B cell (primary cell): ENCODE measurements around the gene KIRREL3. TPM values are rescaled to one million over a fixed set of nuclear protein-coding genes. Genes with fewer than 3 reads are reported as not detected.

Source experiments
- ATAC-seq: fragments of 200-7000 bp; cut with Tn5 transposase; one replicate; pipeline ENCODE4 v1.10.0; 2021; ENCODE audit warnings: low read depth, mild to moderate bottlenecking, moderate number of reproducible peaks, moderate library complexity
- CTCF ChIA-PET: fragments of 350-600 bp; sonication (Branson Sonifier 250); formaldehyde crosslinking; loops from one replicate; lab custom pipeline; 2021; ENCODE audit warnings: antibody characterized with exemption, inconsistent platforms; lab: Charles Lee
- POLR2A ChIA-PET: fragments of 350-600 bp; sonication (Branson Sonifier 250); formaldehyde crosslinking; loops from one replicate; lab custom pipeline; 2021; ENCODE audit warnings: antibody characterized with exemption; lab: Charles Lee
- DNase-seq: peaks from one replicate; pipeline ENCODE4 v3.0.0; 2013
- H2AFZ ChIP-seq: 2 replicates; pipeline ENCODE4 v1.6.1; 2012; ENCODE audit warnings: mild to moderate bottlenecking, low read depth, low read length; ENCODE audit not compliant: insufficient read depth, poor library complexity, severe bottlenecking
- H3K27ac ChIP-seq, 2 donors: 1 replicate in 1 of 2; 2 replicates in 1 of 2; pipeline ENCODE4 v1.5.1; 2012 to 2013; ENCODE audit warnings: low read length in 2 of 2, mild to moderate bottlenecking in 2 of 2, moderate library complexity in 1 of 2
- H3K27me3 ChIP-seq, 4 experiments: fragments of 200-600 bp in 1 of 4; sonication (generic) in 1 of 4; replicated peaks in 1 of 4; 1 replicate in 2 of 4; 2 replicates in 2 of 4; pipeline versions ENCODE4 v1.6.1 to v1.7.0; 2013 to 2016; ENCODE audit warnings: low read length in 3 of 4, mild to moderate bottlenecking in 2 of 4, mixed read lengths in 1 of 4, moderate library complexity in 1 of 4; ENCODE audit not compliant: insufficient read depth in 4 of 4, control insufficient read depth in 3 of 4; ENCODE audit errors: control extremely low read depth in 1 of 4
- H3K36me3 ChIP-seq, 2 experiments: replicated peaks in 1 of 2; 1 replicate in 1 of 2; 2 replicates in 1 of 2; pipeline versions ENCODE4 v1.6.1 to v1.7.1; 2013; ENCODE audit warnings: low read length in 1 of 2; ENCODE audit not compliant: insufficient read depth in 2 of 2, control insufficient read depth in 1 of 2; ENCODE audit errors: control extremely low read depth in 1 of 2, extremely low read depth in 1 of 2
- H3K4me1 ChIP-seq, 2 donors: fragments of 200-600 bp in 1 of 2; sonication (generic) in 1 of 2; 1 replicate in 1 of 2; 2 replicates in 1 of 2; pipeline versions ENCODE4 v1.5.1 to v1.6.1; 2013 to 2017; ENCODE audit warnings: low read length in 2 of 2; ENCODE audit not compliant: control insufficient read depth in 2 of 2, insufficient read depth in 2 of 2
- H3K4me2 ChIP-seq: replicated peaks from 2 replicates; pipeline ENCODE3; 2012; ENCODE audit warnings: mild to moderate bottlenecking, low read depth, low read length; ENCODE audit not compliant: poor library complexity, severe bottlenecking
- H3K4me3 ChIP-seq, 5 experiments: fragments of 200-600 bp in 1 of 5; sonication (generic) in 1 of 5; 1 replicate in 3 of 5; 2 replicates in 2 of 5; pipeline versions ENCODE4 v1.5.1 to v1.7.0; 2011 to 2016; ENCODE audit warnings: low read length in 4 of 5, mild to moderate bottlenecking in 4 of 5, low read depth in 2 of 5, control low read depth in 1 of 5, moderate library complexity in 1 of 5; ENCODE audit not compliant: insufficient read depth in 1 of 5; ENCODE audit errors: control extremely low read depth in 1 of 5, extremely low read depth in 1 of 5
- H3K79me2 ChIP-seq: fragments of 200-600 bp; sonication (generic); one replicate; pipeline ENCODE4 v1.6.0; 2016; ENCODE audit warnings: low read length; ENCODE audit not compliant: control insufficient read depth, insufficient read depth
- H3K9ac ChIP-seq: fragments of 200-600 bp; sonication (generic); 2 replicates; pipeline ENCODE4 v1.6.1; 2017; ENCODE audit warnings: mild to moderate bottlenecking, low read length, moderate library complexity
- H3K9me3 ChIP-seq, 3 donors: one replicate each; pipeline versions ENCODE4 v1.6.1 to v1.7.1; 2013; ENCODE audit warnings: low read length in 2 of 3; ENCODE audit not compliant: control insufficient read depth in 2 of 3, insufficient read depth in 1 of 3; ENCODE audit errors: control extremely low read depth in 1 of 3
- H4K20me1 ChIP-seq: 2 replicates; pipeline ENCODE4 v1.6.0; 2012; ENCODE audit warnings: mild to moderate bottlenecking, low read length; ENCODE audit not compliant: insufficient read depth, control insufficient read depth, poor library complexity, severe bottlenecking
- H3K27ac Mint-ChIP-seq: one replicate; pipeline ENCODE4 v1.8.0; 2021; ENCODE audit warnings: mixed read lengths
- H3K27me3 Mint-ChIP-seq: one replicate; pipeline ENCODE4 v1.8.0; 2021; ENCODE audit warnings: mixed read lengths
- H3K4me1 Mint-ChIP-seq: one replicate; pipeline ENCODE4 v1.8.0; 2021; ENCODE audit warnings: mixed read lengths
- H3K4me3 Mint-ChIP-seq: one replicate; pipeline ENCODE4 v1.8.0; 2021; ENCODE audit warnings: mixed read lengths
- H3K9me3 Mint-ChIP-seq: one replicate; pipeline ENCODE4 v1.8.0; 2022; ENCODE audit warnings: mixed read lengths; ENCODE audit not compliant: insufficient read depth
- EZH2 ChIP-seq: IDR thresholded peaks from 2 replicates; pipeline ENCODE4 v1.6.1; 2012; ENCODE audit warnings: borderline replicate concordance, low read depth, mild to moderate bottlenecking, moderate library complexity, low read length; ENCODE audit not compliant: insufficient read depth, poor library complexity, severe bottlenecking
- WGBS: methylation state at CpG from one replicate; pipeline ENCODE4 v1.1.5; 2013; ENCODE audit warnings: missing lambda C conversion rate; ENCODE audit not compliant: insufficient coverage; 5-methylcytosine and 5-hydroxymethylcytosine counted together
- intact Hi-C: fragments of 100-400 bp; cut with micrococcal nuclease; formaldehyde crosslinking; loops from one replicate; pipeline ENCODE4 v1.10.0; 2022
- polyA plus RNA-seq: library from polyadenylated mRNA; depleted of rRNA; stranded (reverse); fragments of >200 nt; gene quantifications from 2 replicates; pipeline ENCODE4 v1.2.3, GENCODE V29; 2012
- total RNA-seq, 2 donors: library from RNA; stranded (reverse); fragments of 120-200 nt in 1 of 2; gene quantifications; 1 replicate in 1 of 2; 2 replicates in 1 of 2; pipeline versions ENCODE4 v1.2.3 to v1.2.4, GENCODE V29; 2013 to 2022
- TF ChIP-seq, protein P1 (sequence below): fragments of 200-600 bp; IDR thresholded peaks from one replicate; pipeline ENCODE4 v1.8.0; 2022; ENCODE audit warnings: antibody characterized with exemption, mild to moderate bottlenecking

The KIRREL3 gene
- total and polyA plus RNA-seq, 2 donors (not counting 1 experiment from before 2014, with no cell fraction given) = not detected

DNA sequence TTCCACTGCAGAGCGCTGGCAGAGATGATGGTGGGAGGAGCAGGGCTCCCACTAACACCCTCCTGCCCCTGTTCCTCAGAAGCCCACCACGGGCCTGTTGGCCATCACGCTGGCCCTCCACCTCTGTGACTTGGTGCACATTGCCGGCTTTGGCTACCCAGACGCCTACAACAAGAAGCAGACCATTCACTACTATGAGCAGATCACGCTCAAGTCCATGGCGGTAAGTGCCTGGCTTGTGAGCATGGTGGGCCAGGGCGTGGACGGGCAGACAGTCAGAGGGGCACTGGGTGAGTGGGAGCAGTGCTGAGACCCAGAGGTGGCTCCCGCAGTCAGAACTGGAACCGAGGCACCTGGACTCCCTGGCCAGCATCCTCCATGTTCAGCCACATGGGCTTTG is 587.1 kb downstream of the KIRREL3 start:
- POLR2A ChIA-PET = no interaction called here
- no peak overlapping the region for H3K27ac Mint-ChIP-seq
- Histone ChIP-seq H3K9ac (no peak overlapping the region), H3K36me3 (no peaks in the 10 kb centered on the region), H3K27me3 (peaks cover 0 to 13% (median 0%) of the 10 kb centered on the region in 4 experiments), H2AFZ (no peak overlapping the region), H3K9me3 (peaks cover 0 to 2% (median 0%) of the 10 kb centered on the region in 3 donors), H3K27ac (no peak overlapping the region), H4K20me1 (no peaks in the 10 kb centered on the region), H3K79me2 (no peaks in the 10 kb centered on the region), H3K4me2 (no peak overlapping the region), H3K4me3 (no peak overlapping the region), H3K4me1 (peaks cover 8 to 10% of the 10 kb centered on the region in 2 donors)
- H3K27me3 Mint-ChIP-seq = no peaks in the 10 kb centered on the region
- WGBS = 98% methylated on average over 11 of the region's 11 CpGs
- no peak for DNase-seq
- H3K9me3 Mint-ChIP-seq = no peaks in the 10 kb centered on the region
- no peak overlapping the region for H3K4me3 Mint-ChIP-seq
- intact Hi-C loops = no loop called here
- TF ChIP-seq, protein P1, sequence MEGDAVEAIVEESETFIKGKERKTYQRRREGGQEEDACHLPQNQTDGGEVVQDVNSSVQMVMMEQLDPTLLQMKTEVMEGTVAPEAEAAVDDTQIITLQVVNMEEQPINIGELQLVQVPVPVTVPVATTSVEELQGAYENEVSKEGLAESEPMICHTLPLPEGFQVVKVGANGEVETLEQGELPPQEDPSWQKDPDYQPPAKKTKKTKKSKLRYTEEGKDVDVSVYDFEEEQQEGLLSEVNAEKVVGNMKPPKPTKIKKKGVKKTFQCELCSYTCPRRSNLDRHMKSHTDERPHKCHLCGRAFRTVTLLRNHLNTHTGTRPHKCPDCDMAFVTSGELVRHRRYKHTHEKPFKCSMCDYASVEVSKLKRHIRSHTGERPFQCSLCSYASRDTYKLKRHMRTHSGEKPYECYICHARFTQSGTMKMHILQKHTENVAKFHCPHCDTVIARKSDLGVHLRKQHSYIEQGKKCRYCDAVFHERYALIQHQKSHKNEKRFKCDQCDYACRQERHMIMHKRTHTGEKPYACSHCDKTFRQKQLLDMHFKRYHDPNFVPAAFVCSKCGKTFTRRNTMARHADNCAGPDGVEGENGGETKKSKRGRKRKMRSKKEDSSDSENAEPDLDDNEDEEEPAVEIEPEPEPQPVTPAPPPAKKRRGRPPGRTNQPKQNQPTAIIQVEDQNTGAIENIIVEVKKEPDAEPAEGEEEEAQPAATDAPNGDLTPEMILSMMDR = no peak
- TF ChIP-seq EZH2 = no peak
- peaks cover 9% of the 10 kb centered on the region for H3K4me1 Mint-ChIP-seq
- ATAC-seq = no peak
- CTCF ChIA-PET = no interaction called here

DNA sequence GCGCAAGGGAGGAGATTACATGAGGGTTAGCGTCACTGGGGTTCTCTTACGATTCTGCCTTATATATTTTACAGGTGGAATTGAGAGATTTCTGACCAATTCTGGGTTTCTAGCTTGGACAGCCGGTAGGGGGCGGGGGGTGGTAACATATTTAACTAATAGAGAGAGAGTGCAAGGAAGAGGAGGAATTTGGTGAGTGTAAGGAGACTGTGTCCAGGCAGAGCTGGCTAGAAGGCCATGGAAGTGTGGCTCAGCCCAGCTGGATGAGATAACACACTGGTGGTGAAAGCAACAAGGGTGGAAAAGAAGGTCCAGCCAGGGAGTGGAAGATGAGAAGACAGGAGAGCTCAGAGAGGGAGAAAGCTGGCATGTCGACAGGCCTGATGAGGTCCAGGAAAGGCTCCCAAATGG is 588.6 kb downstream of the KIRREL3 start:
- no peak overlapping the region for H3K27ac Mint-ChIP-seq

More for the DNA sequence above, 588.6 kb downstream of the KIRREL3 start:
- Mint-ChIP-seq H3K27me3 (no peaks in the 10 kb centered on the region), H3K4me1 (peaks cover 9% of the 10 kb centered on the region), H3K4me3 (no peak overlapping the region), H3K9me3 (no peaks in the 10 kb centered on the region)
- WGBS = 82% methylated on average over 5 of the region's 6 CpGs
- Histone ChIP-seq H4K20me1 (no peaks in the 10 kb centered on the region), H3K4me2 (no peak overlapping the region), H3K79me2 (no peaks in the 10 kb centered on the region), H3K36me3 (no peaks in the 10 kb centered on the region), H3K27me3 (peaks cover 0 to 13% (median 0%) of the 10 kb centered on the region in 4 experiments), H3K4me1 (peaks cover 8 to 10% of the 10 kb centered on the region in 2 donors), H3K9me3 (peaks cover 0 to 2% (median 0%) of the 10 kb centered on the region in 3 donors), H3K9ac (no peak overlapping the region), H3K27ac (no peak overlapping the region), H3K4me3 (no peak overlapping the region), H2AFZ (no peak overlapping the region)
- no peak for ATAC-seq
- ChIA-PET CTCF (interaction anchor here (1.0 kb wide), 1 partner anchor 101 kb away, joined by 3 read pairs; no protein-coding TSS in a partner anchor), POLR2A (no interaction called here)
- no peak for DNase-seq
- intact Hi-C loops = no loop called here
- TF ChIP-seq EZH2 = no peak
- TF ChIP-seq, protein P1 = no peak
